ENCODE results near the gene DNAI1.
"Not testable (repeated sequence)": the region's sequence is repeated elsewhere in the genome, so short reads cannot be mapped to it uniquely, and the experiment has no call there.

DNAI1 gene

DNA sequence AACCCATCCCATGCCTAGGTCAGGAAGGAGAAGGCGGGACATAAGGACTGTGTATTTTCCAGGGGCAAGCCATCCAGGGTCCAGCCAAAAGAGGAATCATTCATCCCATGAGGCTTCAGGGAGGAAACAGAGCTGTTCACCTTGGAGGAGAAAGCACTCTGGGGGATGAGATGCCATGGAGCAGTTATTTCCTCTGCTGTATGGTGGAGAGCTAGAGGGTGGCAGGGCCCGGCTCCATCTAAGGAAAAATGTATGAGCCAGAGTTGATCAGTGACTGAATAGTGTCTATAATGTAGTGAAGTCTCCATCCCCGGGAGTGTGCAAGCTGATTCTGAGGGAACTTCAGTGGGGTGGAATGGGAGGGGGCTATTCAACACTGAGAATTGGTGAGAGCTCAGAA lies 56.2 kb downstream of the DNAI1 start:
- no peak for DNase-seq

GRCh38 chr9:34515959-34516358 lies 57.4 kb downstream of the DNAI1 start:
- DNase-seq: no peak

DNA sequence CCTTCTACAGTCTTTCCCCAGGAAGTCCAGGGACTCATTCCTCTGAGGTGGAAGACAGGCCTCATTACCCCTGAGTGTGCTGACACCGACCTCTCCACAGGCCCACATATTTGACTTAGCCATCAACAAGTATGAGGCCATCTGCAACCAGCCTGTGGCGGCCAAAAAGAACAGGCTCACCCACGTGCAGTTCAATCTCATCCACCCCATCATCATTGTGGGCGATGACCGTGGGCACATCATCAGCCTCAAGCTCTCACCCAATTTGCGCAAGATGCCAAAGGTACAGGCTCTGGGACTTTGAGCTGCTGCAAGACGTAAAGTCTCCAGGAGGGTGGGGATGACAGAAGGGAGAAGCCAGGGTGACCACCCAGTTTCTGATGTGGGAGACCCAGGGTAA lies 58.6 kb downstream of the DNAI1 start:
- no peak for DNase-seq

DNA sequence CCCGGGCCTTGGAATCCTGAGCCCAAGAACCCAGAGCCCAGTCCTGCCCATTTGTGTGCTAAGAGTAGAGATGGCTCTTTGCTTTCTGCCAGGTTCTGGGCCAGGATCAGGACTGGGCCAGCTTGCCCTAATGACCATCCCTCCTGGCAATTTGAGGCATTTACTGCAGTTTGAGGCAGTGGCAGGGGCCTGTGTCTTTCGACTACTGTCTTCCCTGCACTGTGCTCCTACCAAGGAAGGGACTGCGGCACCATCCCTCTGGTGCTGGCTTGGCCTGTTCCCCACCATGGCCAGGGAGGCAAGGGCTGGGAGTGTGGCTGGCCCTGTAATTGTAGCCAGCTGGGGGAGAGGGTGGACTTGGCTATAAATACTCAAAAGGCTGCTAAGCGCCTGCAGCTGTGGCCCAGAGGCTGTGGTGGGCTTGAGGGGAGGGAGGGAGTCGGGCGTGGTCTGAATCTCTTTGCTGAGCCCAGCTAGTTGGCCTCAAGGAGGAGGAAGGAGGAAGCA lies 59.6 kb downstream of the DNAI1 start:
- no peak for DNase-seq

DNA sequence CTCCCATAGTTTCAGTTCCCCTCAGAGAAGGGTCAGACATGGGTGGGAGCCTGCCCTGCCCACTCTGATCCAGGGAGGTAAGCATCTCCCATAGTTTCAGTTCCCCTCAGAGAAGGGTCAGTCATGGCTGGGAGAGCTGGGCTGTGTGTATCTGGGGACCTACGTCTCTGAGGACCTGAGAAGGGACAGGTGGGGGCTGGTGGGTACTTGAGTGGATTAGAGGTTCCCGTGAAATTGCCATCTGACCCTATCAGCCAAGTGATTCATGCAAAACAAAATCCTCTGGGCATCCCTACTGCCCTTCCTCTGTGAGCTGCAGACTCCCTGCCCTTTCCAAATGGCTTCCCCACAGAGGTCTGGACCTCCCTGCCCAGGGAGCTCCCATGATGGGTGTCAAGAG lies 60.3 kb downstream of the DNAI1 start:
- no peak for DNase-seq

GRCh38 chr9:34519321-34520020 lies 60.9 kb downstream of the DNAI1 start:
- DNase-seq: no peak

- no peak for DNase-seq
Observed at GRCh38 chr9:34520096-34520495, 61.5 kb downstream of the DNAI1 start.

GRCh38 chr9:34520505-34521385 lies 62.1 kb downstream of the DNAI1 start:
- DNase-seq: no peak

- DNase-seq: no peak
Observed at GRCh38 chr9:34521406-34522045, 62.9 kb downstream of the DNAI1 start.

DNA sequence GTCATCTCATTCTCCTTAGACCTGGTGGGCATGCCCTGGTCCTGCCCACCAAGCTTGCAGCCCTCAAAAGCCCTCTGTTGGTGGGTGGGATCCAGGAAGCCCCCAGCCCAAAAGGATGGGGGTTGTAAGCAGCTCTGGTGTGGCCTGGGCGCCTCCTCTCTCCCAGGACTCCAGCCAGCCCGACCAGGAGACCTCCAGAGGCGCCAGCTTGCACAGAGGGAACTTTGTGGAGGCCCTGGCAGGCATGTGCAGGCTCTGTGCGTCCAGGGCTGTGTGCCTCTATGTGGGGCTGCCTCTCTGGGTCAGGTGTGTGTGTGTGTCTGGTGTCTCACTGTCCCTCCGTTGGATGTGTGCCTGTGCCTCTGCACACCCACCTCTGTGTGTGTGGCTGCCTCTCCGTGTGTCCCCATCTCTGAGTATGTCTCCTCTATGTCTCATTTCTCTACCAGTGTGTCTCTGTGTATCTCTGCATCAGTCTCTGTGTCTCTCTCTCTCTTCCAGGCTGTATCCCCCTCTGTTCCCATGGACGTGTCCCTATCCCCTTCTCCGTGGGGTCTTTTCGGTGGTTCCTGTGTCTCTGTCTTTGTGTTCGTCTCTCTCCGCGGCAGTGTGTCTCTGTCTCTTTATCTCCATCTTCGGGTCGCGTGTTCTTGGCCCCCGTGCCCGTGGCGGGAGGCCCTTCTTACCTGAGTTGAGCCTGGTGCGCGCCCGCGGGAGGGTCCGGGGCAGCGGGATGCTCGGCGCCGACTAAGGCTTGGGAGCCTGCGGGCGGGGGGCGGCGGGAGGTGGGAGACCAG lies 63.7 kb downstream of the DNAI1 start:
- DNase-seq: no peak

DNA sequence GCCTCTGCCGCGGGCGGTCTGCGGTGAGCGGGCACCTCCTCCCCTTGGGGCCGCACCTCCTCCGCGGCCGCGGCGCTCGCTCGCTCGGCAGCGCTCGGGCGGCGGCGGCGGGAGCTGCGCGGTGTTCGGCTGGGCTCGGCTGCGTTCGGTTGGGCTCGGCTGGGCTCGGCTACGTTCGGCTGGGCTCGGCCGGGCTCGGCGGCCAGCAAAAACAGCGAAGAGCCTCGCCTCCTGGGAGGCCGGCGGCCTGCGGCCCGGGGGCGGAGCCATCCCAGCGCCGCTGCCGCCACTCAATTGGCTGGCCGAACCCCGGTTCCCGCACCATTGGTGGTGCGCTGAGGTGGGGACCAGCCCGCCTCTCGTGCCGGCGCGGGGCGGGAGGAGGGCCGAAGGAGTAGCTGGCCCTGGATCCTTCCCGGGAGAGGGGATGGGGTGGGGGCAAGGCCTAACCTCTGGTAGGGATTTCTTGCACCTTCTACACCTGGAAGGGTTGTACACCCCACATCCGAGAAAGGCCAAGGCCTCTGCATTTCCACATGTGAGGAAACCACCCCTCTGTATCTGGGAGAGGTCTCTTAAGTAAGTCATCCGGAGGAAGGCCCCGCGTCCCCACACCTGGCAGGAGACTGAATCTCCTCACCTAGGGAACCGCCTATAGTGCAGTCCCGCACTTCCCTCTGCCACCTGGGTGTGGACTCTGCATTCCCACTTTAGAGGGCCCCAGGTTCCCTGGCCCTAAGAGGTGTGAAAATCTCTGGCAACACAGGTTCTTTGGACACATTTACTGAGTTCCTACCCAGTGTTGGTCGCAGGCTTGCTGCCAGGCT lies 64.6 kb downstream of the DNAI1 start, which contains the start of gene ENHO:
TSS of gene ENHO (minus strand) at position 20 of the 827 bp plus-strand sequence. CDS start 1,295 bp downstream, outside the sequence.
- peak; percentile 80 for DNase-seq

GRCh38 chr9:34524349-34524748 lies 65.7 kb downstream of the DNAI1 start:
- no peak for DNase-seq

- no peak for DNase-seq
Observed at GRCh38 chr9:34526026-34526425, 67.4 kb downstream of the DNAI1 start.

DNA sequence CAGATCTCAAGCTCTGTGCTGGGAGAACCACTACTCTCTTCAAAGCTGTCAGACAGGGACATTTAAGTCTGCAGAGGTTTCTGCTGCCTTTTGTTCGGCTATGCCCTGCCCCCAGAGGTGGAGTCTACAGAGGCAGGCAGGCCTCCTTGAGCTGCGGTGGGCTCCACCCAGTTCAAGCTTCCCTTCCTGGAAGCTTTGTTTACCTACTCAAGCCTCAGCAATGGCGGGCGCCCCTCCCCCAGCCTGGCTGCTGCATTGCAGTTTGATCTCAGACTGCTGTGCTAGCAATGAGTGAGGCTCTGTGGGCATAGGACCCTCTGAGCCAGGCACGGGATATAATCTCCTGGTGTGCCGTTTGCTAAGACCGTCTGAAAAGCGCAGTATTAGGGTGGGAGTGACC lies 73.4 kb downstream of the DNAI1 start:
- not testable (repeated sequence) for DNase-seq

DNA sequence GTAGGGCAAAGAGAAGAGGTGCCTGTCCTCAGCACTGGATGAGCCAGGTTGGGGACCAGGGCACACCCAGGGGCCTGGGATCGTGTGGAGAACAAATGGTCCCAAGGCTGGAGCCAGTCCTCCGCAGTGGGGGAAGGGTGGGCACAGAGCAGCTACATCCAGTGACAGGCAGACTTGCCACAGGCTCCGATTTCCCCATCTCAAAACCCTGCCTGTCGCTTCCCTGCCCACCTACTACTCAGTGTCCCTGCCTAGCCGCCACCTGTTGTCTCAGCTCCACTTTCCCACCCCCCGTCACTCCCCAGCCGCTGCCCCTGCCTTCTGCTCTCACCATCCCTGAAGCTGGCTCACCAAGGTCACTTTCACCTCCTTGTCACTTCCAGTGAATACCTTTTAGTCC lies 78.1 kb downstream of the DNAI1 start:
- DNase-seq: no peak

DNA sequence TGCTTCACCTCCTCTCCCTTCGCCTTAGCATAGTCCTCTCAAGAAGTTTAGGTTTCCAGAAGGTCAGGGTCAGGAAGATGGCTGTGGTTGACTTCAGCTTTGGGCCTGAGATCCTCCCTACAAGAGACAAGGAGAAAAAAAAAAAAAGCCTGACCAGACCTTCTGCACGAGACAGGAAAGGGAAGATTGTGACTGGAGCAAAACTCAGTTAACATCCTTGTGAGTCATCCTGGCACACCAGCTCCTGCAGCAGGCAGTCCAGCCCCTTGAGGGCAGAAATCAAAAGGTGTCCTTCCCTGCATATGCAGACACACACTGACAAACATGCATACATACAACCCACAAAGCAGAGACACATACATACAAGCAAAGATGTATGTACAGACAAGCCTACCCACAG lies 82.2 kb downstream of the DNAI1 start:
- no peak for DNase-seq

GRCh38 chr9:34541540-34541939 lies 82.9 kb downstream of the DNAI1 start:
- DNase-seq: no peak

GRCh38 chr9:34544035-34544434 lies 85.4 kb downstream of the DNAI1 start:
- no peak for DNase-seq

- DNase-seq: no peak
Observed at GRCh38 chr9:34545497-34545896, 86.9 kb downstream of the DNAI1 start.

GRCh38 chr9:34546102-34546833 lies 87.7 kb downstream of the DNAI1 start:
- DNase-seq: no peak
